ENCODE measurements around the gene TAS2R50.

- TF ChIP-seq ATF2 (IDR thresholded peaks at IDR 0.05; ENCODE audit: low read length), result peak; percentile 45; the same call in 1 of the 2 replicates
- no peak for TF ChIP-seq SREBF2 (IDR thresholded peaks at IDR 0.05; ENCODE audit: low read length)
- no peak for TF ChIP-seq EZH2 (IDR thresholded peaks at IDR 0.05; ENCODE audit: borderline replicate concordance, control insufficient read depth, low read depth, low read length)
- TF ChIP-seq HDGF (IDR thresholded peaks at IDR 0.05), result no peak
- no peak for TF ChIP-seq YY1 (IDR thresholded peaks at IDR 0.05; ENCODE audit: low read depth, low read length)
- peak; percentile 56; the same call in 1 of the 2 replicates for TF ChIP-seq JUNB (IDR thresholded peaks at IDR 0.05)
- TF ChIP-seq RELA (IDR thresholded peaks at IDR 0.05; ENCODE audit: borderline replicate concordance, partially characterized antibody), result no peak
- TF ChIP-seq CTCF (IDR thresholded peaks at IDR 0.05 in 2 of 3, conservative IDR thresholded peaks at IDR 0.05 in 1 of 3; ENCODE audit: control insufficient read depth in 2 of 3, extremely low read depth in 1 of 3, insufficient read depth in 1 of 3, low read depth in 3 of 3, low read length in 3 of 3), result no peak
- no peak for TF ChIP-seq POLR2AphosphoS2 (IDR thresholded peaks at IDR 0.05; ENCODE audit: low read depth, low read length)
These were observed 4.5 kb downstream of the TAS2R50 start for GRCh38 chr12:10982244-10982643.

Data from GM12878 (cell line).